Measurements from ENCODE around the gene DLK1.
A peak's percentile ranks its signal among the peaks of the same experiment; 100 is the strongest.

- TF ChIP-seq EP300 (IDR thresholded peaks at IDR 0.05; ENCODE audit: borderline replicate concordance in 1 of 2, low read depth in 1 of 2, low read length in 1 of 2) = 0 out of 4 replicates have a peak, but pooled peaks of 1 of the 2 experiments have one; percentile 10
- TF ChIP-seq GABPA (IDR thresholded peaks at IDR 0.05; ENCODE audit: low read depth) = no peak
- TF ChIP-seq PBX3 (IDR thresholded peaks at IDR 0.05) = no peak
- no peak for TF ChIP-seq CTCF (IDR thresholded peaks at IDR 0.05)
- no peak for TF ChIP-seq EZH2phosphoT487 (IDR thresholded peaks at IDR 0.05; ENCODE audit: borderline replicate concordance, low read depth)
- no peak for TF ChIP-seq MEF2A (IDR thresholded peaks at IDR 0.05; ENCODE audit: borderline replicate concordance, low read depth)
- TF ChIP-seq POLR2AphosphoS5 (IDR thresholded peaks at IDR 0.05; ENCODE audit: low read depth, low read length) = no peak
- no peak for TF ChIP-seq TAF1 (IDR thresholded peaks at IDR 0.05; ENCODE audit: borderline replicate concordance, low read depth, low read length)
- TF ChIP-seq IRF3 (IDR thresholded peaks at IDR 0.05; ENCODE audit: low read depth, low read length) = no peak
- TF ChIP-seq RXRA (IDR thresholded peaks at IDR 0.05; ENCODE audit: borderline replicate concordance, low read depth) = no peak
- no peak for TF ChIP-seq USF2 (IDR thresholded peaks at IDR 0.05; ENCODE audit: borderline replicate concordance, low read depth, low read length)
- no peak for TF ChIP-seq CHD2 (IDR thresholded peaks at IDR 0.05; ENCODE audit: low read length, partially characterized antibody)
- no peak for TF ChIP-seq USF1 (IDR thresholded peaks at IDR 0.05; ENCODE audit: borderline replicate concordance, low read depth)
Observed at GRCh38 chr14:100715332-100715731, 11.4 kb upstream of the DLK1 start.

Measured in SK-N-SH (cell line).